H1 (cell line): ENCODE data around the gene MTAP. TPM values are rescaled to one million over a fixed set of nuclear protein-coding genes. Genes with fewer than 3 reads are reported as not detected.

Experiments used
- BRCA1 ChIP-seq: IDR thresholded peaks from 2 replicates; pipeline ENCODE4 v1.6.1; 2012; ENCODE audit warnings: low read depth, low read length, improper control_type of control experiment
- CREB1 ChIP-seq: IDR thresholded peaks from 2 replicates; pipeline ENCODE4 v1.6.1; 2012; ENCODE audit warnings: inconsistent platforms
- TAF7 ChIP-seq: optimal IDR thresholded peaks from 2 replicates; pipeline ENCODE3; 2011; ENCODE audit warnings: low read depth, mild to moderate bottlenecking, inconsistent platforms, low read length, moderate library complexity, borderline replicate concordance
- polyA plus RNA-seq, 7 experiments: library from polyadenylated mRNA; depleted of rRNA in 3 of 7; stranded (reverse) in 5 of 7; unstranded in 2 of 7; fragments of >200 nt in 5 of 7; fragments of 200-250 nt in 2 of 7; gene quantifications; 1 replicate in 5 of 7; 2 replicates in 1 of 7; 4 replicates in 1 of 7; pipeline versions ENCODE4 v1.2.1 to v1.2.3, GENCODE V29; 2011 to 2013; ENCODE audit warnings: missing spikeins in 2 of 7, mixed read lengths in 2 of 7
- total RNA-seq: library from RNA; stranded (reverse); fragmentation: NEBNext Ultra II Directional; extraction: Animal tissue kit (Norgen Biotek cat#: 25700); gene quantifications from 2 replicates; pipeline ENCODE4 v1.2.1, GENCODE V29; 2021
- TF ChIP-seq, protein P1 (sequence below): IDR thresholded peaks from 2 replicates; pipeline ENCODE4 v1.6.1; 2012; ENCODE audit warnings: inconsistent platforms

Gene MTAP
- total and polyA plus RNA-seq, 2 of the 8 experiments (the other 6 are each of a cell fraction or from before 2014, with no cell fraction given), result 16.4 to 100 TPM

- no peak for TF ChIP-seq TAF7
- no peak for TF ChIP-seq CREB1
- TF ChIP-seq, protein P1, sequence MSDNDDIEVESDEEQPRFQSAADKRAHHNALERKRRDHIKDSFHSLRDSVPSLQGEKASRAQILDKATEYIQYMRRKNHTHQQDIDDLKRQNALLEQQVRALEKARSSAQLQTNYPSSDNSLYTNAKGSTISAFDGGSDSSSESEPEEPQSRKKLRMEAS, result no peak
- no peak for TF ChIP-seq BRCA1
Observed at GRCh38 chr9:21800931-21801682, 1.3 kb upstream of the MTAP start (continued).
